A673 (cell line): Measurements from ENCODE around the gene PDGFC. TPM values are rescaled to one million over a fixed set of nuclear protein-coding genes. Genes with fewer than 3 reads are reported as not detected.
A peak's percentile ranks its signal among the peaks of the same experiment; 100 is the strongest.

Experiments used
- BruUV-seq: library from RNA; stranded (reverse); fragments of 400-500 nt; replicated peaks from 2 replicates; lab custom pipeline; 2021; lab: Mats Ljungman, UMichigan
- CTCF ChIA-PET: fragments of 300-600 bp; sonication (Branson Sonifier 250); formaldehyde crosslinking; loops from one replicate; lab custom pipeline; 2022; ENCODE audit warnings: antibody characterized with exemption; lab: Charles Lee
- POLR2A ChIA-PET: fragments of 300-600 bp; sonication (Branson Sonifier 250); formaldehyde crosslinking; loops from one replicate; lab custom pipeline; 2022; ENCODE audit warnings: antibody characterized with exemption; ENCODE audit not compliant: low non-redundant PET; lab: Charles Lee
- DNase-seq: peaks from one replicate; pipeline ENCODE4 v3.0.0-alpha.2; 2015; ENCODE audit warnings: low spot score
- H3K27ac ChIP-seq: fragments of 200-600 bp; sonication (generic); 2 replicates; pipeline ENCODE4 v1.5.1; 2016; ENCODE audit warnings: mixed run types, low read depth, mild to moderate bottlenecking, mixed read lengths, antibody characterized with exemption, low read length; ENCODE audit not compliant: poor library complexity, severe bottlenecking
- H3K27me3 ChIP-seq: fragments of 200-600 bp; sonication (generic); replicated peaks from 2 replicates; pipeline ENCODE4 v1.6.1; 2017; ENCODE audit warnings: mixed run types, low read depth, mild to moderate bottlenecking, mixed read lengths, antibody characterized with exemption, low read length; ENCODE audit not compliant: insufficient read depth, poor library complexity
- H3K36me3 ChIP-seq: fragments of 200-600 bp; sonication (generic); 2 replicates; pipeline ENCODE4 v1.6.1; 2016; ENCODE audit warnings: mixed run types, mild to moderate bottlenecking, mixed read lengths, antibody characterized with exemption, low read length; ENCODE audit not compliant: insufficient read depth, poor library complexity, severe bottlenecking
- H3K4me1 ChIP-seq: fragments of 200-600 bp; sonication (generic); 2 replicates; pipeline ENCODE4 v1.6.1; 2017; ENCODE audit warnings: mixed run types, mild to moderate bottlenecking, mixed read lengths, antibody characterized with exemption, low read length; ENCODE audit not compliant: insufficient read depth, poor library complexity, severe bottlenecking
- H3K4me3 ChIP-seq: fragments of 200-600 bp; sonication (generic); 2 replicates; pipeline ENCODE4 v1.5.1; 2016; ENCODE audit warnings: low read depth, mixed run types, mild to moderate bottlenecking, mixed read lengths, low read length; ENCODE audit not compliant: poor library complexity, severe bottlenecking
- H3K9me3 ChIP-seq: fragments of 200-600 bp; sonication (generic); 2 replicates; pipeline ENCODE4 v1.6.1; 2016; ENCODE audit warnings: mixed run types, low read depth, mild to moderate bottlenecking, mixed read lengths, antibody characterized with exemption, low read length; ENCODE audit not compliant: poor library complexity, severe bottlenecking
- CTCF ChIP-seq: fragments of 300-800, 200-600 bp; sonication (generic); conservative IDR thresholded peaks from 2 replicates; pipeline ENCODE4 v1.5.1; 2017; ENCODE audit warnings: low read depth, mild to moderate bottlenecking, antibody characterized with exemption, low read length, moderate library complexity, mixed read lengths
- EZH2 ChIP-seq: fragments of 200-600 bp; sonication (generic); IDR thresholded peaks from 2 replicates; pipeline ENCODE4 v1.6.1; 2017; ENCODE audit warnings: borderline replicate concordance, low read depth, mild to moderate bottlenecking, mixed read lengths, antibody characterized with exemption, low read length; ENCODE audit not compliant: poor library complexity, severe bottlenecking
- intact Hi-C: fragments of 100-400 bp; cut with micrococcal nuclease; formaldehyde crosslinking; loops from one replicate; pipeline ENCODE4 v1.10.0; 2022; ENCODE audit not compliant: unreplicated experiment
- total RNA-seq: library from RNA; stranded (reverse); gene quantifications from 2 replicates; pipeline ENCODE4 v1.2.3, GENCODE V29; 2021

The PDGFC gene
- total RNA-seq, 1 experiment from 2014 or later, result 28.0 TPM

DNA sequence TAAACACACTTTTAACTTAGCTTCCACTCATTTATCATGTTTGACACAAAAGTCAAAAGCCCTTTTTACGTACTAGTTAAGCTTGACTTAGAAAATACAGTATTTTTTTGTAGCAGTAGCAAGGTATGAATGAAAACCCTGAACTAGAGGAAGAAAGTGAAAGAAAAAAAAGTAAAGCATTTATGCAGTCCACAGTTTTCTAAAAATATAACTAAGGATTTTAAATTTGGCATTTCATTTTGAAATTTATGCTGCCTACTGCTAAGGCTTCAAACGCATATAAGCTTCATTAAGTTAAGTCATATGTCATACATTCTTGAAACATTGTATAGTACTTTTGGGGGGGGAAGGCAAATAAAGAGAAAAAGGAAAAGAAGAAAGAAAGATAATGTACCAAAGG lies 201.5 kb downstream of the PDGFC start:
- CTCF ChIA-PET, result no interaction called here
- H3K27ac ChIP-seq, result peak overlapping the region; percentile 78

DNA sequence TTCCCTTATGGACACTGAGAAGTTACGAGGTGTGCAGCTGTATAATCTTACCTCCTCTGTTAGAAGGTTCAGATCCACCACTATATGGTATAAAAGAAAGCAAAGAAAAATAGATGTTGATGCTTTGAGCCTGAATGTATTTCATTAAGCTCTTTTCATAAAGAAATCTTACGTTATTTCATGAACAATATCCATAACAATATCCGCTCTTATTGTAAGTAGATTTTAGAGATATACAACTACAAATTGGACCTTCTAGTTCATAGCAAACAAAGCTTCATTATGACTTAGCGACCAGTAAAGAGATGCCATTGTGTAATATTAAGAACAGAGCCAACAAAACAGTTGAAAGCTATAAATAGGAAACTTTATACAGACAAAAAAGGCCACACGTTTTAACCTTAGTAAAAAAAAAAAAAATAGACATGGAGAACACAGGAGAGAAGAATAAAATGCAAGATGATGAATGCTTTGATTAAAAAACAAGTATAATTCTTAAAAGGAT lies 203.6 kb downstream of the PDGFC start:
- DNase-seq, result no peak
- no peak for TF ChIP-seq CTCF
- no peak for TF ChIP-seq EZH2
- ChIA-PET POLR2A (no interaction called here), CTCF (no interaction called here)
- intact Hi-C loops, result no loop called here
- no TSS peak for BruUV-seq
- no peak overlapping the region for H3K4me3 ChIP-seq
- H3K9me3 ChIP-seq, result no peaks in the 10 kb centered on the region
- no peaks in the 10 kb centered on the region for H3K36me3 ChIP-seq
- H3K27me3 ChIP-seq, result no peaks in the 10 kb centered on the region
- no peak overlapping the region for H3K27ac ChIP-seq
- peaks cover 67% of the 10 kb centered on the region for H3K4me1 ChIP-seq

More for the DNA sequence above, 201.5 kb downstream of the PDGFC start:
- DNase-seq, result no peak
- H3K4me3 ChIP-seq, result no peak overlapping the region
- no peaks in the 10 kb centered on the region for H3K9me3 ChIP-seq
- POLR2A ChIA-PET, result no interaction called here
- TF ChIP-seq CTCF, result no peak
- intact Hi-C loops, result loop anchor here (2.0 to 10.0 kb wide), 3 partner anchors 197 to 275 kb away; no protein-coding TSS in a partner anchor
- no peaks in the 10 kb centered on the region for H3K27me3 ChIP-seq
- no peaks in the 10 kb centered on the region for H3K36me3 ChIP-seq
- no TSS peak for BruUV-seq
- H3K4me1 ChIP-seq, result peaks cover 68% of the 10 kb centered on the region

GRCh38 chr4:156766846-156767245 lies 204.8 kb downstream of the PDGFC start:
- TF ChIP-seq CTCF (no peak), EZH2 (no peak)
- Histone ChIP-seq H3K9me3 (no peaks in the 10 kb centered on the region), H3K36me3 (peaks cover 7% of the 10 kb centered on the region), H3K4me1 (peaks cover 64% of the 10 kb centered on the region), H3K27me3 (no peaks in the 10 kb centered on the region), H3K27ac (no peak overlapping the region), H3K4me3 (no peak overlapping the region)
- DNase-seq, result no peak
- ChIA-PET CTCF (no interaction called here), POLR2A (no interaction called here)
- BruUV-seq, result no TSS peak
- intact Hi-C loops, result no loop called here
